ENCODE data around the gene LPP.

LPP gene

DNA sequence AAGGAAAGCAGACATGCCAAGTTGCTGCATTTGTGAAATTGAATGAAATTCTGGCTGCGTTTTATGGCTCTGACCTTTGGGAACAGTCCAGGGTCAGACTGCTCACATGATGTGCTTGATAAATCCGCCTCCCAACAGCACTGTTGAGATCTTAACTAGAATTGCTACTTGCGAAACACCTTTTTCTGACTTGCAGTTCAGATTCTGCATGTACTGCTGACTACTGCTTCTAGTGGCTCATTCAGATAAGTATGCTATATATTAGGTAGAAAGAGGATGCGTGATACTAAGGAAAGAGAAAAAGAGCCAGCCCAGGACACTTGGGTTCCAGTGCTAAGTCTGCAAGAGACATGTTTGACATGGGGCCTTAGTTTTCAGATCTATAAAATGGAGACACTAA is 129.4 kb downstream of the LPP start:
- no peak overlapping the region for H3K9ac ChIP-seq (ENCODE audit: low read length)
- H3K36me3 ChIP-seq (ENCODE audit: control insufficient read depth, low read depth, low read length): no peaks in the 10 kb centered on the region
- H3K9me3 ChIP-seq (ENCODE audit: control insufficient read depth, low read depth, low read length): no peaks in the 10 kb centered on the region
- H3K4me3 ChIP-seq (ENCODE audit: low read length): no peak overlapping the region
- H3K27ac ChIP-seq (ENCODE audit: low read length): no peak overlapping the region
- H3K4me1 ChIP-seq (ENCODE audit: control insufficient read depth, low read depth, low read length): no peaks in the 10 kb centered on the region
- no peaks in the 10 kb centered on the region for H3K27me3 ChIP-seq (ENCODE audit: control insufficient read depth, insufficient read depth, low read length)

DNA sequence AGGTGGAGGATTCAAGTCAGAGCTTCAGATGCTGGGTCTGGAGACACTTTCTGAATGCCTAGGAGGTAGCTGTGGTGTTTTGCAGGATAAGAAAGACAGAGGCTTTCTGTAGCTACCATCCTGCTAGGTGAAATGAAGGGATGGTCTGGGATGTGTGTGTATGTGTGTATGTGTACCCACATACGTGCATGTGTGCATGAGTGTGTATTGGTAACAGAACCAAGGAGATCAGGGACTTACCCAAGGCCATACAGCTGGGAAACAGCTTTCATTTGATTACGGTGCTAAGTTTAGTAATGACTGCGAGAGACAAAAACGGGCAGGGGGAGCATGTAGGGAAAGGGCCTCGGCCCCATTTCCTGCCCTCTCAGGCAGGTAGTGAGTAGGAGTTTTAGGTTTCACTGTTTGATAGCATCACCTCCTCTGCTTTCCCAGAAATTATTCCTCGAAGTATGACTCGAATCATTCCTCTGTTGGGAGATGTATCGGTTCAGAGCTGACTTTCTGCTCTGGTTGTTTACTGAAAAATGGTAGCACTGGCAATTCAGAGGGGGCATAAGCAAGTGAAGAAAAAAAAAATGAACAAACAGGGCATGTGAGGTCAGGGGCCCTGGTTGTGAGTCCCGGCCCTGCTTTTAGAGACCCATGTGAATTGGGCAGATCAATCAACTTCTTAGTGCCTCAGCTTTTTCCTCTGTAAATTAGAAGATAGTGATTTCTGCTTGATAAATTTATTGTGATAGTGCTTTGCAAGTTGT is 130.7 kb downstream of the LPP start:
- Histone ChIP-seq H3K27ac (ENCODE audit: low read length) (no peak overlapping the region), H3K9ac (ENCODE audit: low read length) (no peak overlapping the region)

DNA sequence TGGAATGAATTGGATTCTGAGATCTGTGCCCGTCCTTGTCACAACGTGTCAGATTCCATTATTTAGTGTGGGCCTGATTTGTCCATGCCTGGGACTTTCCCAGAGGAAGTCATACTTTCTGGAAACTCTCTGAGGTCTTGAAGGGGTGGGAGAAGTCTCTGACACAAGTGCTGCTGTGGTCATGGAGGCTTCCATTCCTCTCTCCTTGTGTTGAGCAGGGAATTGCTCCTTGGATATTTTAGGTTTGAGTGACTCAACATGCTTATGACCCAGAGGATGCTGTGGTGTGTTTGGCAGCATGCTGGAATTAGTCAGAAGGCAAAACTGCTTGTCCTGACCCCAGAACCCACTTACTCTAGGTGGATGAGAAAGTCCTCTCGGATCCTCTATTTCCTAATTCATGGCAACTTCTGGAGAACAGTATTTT is 132.1 kb downstream of the LPP start:
- H3K9me3 ChIP-seq (ENCODE audit: control insufficient read depth, low read depth, low read length): no peaks in the 10 kb centered on the region
- H3K27me3 ChIP-seq (ENCODE audit: control insufficient read depth, insufficient read depth, low read length): no peaks in the 10 kb centered on the region
- H3K36me3 ChIP-seq (ENCODE audit: control insufficient read depth, low read depth, low read length): no peaks in the 10 kb centered on the region
- H3K4me3 ChIP-seq (ENCODE audit: low read length): no peak overlapping the region
- no peak overlapping the region for H3K27ac ChIP-seq (ENCODE audit: low read length)
- H3K9ac ChIP-seq (ENCODE audit: low read length): no peak overlapping the region
- H3K4me1 ChIP-seq (ENCODE audit: control insufficient read depth, low read depth, low read length): no peaks in the 10 kb centered on the region

More for the DNA sequence above, 130.7 kb downstream of the LPP start:
- Histone ChIP-seq H3K9me3 (ENCODE audit: control insufficient read depth, low read depth, low read length) (no peaks in the 10 kb centered on the region), H3K36me3 (ENCODE audit: control insufficient read depth, low read depth, low read length) (no peaks in the 10 kb centered on the region), H3K4me3 (ENCODE audit: low read length) (no peak overlapping the region), H3K27me3 (ENCODE audit: control insufficient read depth, insufficient read depth, low read length) (no peaks in the 10 kb centered on the region), H3K4me1 (ENCODE audit: control insufficient read depth, low read depth, low read length) (no peaks in the 10 kb centered on the region)

DNA sequence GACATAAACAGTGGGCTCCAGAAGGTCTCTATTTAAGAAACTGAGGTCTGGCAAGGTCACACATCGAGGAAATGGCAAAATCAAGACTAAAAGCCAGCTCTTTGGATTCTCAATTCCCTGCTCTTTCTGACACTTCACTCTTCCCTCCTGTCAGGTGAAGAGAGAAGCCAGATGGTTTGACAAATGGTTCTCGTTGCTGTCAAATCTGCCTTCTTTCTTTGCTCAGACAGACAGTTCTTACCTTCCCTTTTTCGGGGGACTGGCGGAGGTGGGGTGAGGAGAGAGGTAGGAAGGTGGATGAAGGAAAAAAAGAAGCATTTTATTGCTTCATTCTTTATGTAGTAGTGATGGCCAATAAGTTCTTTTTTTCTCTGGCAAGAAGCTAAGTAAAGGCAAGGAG is 133.4 kb downstream of the LPP start:
- Histone ChIP-seq H3K36me3 (ENCODE audit: control insufficient read depth, low read depth, low read length) (no peaks in the 10 kb centered on the region), H3K9me3 (ENCODE audit: control insufficient read depth, low read depth, low read length) (no peaks in the 10 kb centered on the region), H3K4me1 (ENCODE audit: control insufficient read depth, low read depth, low read length) (no peaks in the 10 kb centered on the region), H3K9ac (ENCODE audit: low read length) (no peak overlapping the region), H3K27ac (ENCODE audit: low read length) (no peak overlapping the region), H3K4me3 (ENCODE audit: low read length) (no peak overlapping the region), H3K27me3 (ENCODE audit: control insufficient read depth, insufficient read depth, low read length) (no peaks in the 10 kb centered on the region)

DNA sequence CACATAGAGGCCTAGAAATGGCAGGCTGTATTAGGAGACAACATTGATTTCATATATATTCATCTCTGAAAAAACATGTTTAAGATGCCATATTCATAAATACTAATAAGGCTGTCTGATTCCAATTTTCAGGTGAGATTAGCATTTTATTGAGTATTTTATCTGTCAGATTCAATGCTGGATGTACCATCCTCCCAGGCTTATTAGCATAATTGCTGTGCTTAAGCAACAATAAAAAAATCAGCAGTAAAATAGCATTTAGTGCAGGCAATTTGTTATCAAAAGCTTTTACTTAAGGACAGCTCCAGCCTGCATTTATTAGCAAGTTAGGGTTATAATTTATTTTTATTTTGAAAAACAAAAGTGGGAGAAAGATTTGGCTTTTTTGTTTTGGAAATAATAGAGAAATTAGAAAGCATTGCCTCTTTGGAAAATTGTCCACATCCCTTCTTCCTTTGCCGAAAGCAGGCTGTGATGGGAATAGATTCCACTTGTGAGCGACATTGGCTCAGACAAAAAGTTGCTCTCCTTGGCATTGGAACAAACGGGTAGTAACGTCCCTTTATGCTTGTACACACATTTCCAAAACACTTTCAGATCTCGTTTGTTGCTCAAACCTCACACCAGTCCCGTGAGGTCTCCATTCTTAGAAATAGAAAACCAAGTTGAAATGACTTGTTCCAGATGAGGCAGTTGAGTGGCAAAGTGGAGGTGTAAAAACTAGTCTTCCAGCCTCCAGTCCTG is 134.0 kb downstream of the LPP start:
- H3K27me3 ChIP-seq (ENCODE audit: control insufficient read depth, insufficient read depth, low read length): no peaks in the 10 kb centered on the region
- H3K36me3 ChIP-seq (ENCODE audit: control insufficient read depth, low read depth, low read length): no peaks in the 10 kb centered on the region
- H3K4me1 ChIP-seq (ENCODE audit: control insufficient read depth, low read depth, low read length): no peaks in the 10 kb centered on the region
- no peak overlapping the region for H3K27ac ChIP-seq (ENCODE audit: low read length)
- H3K9me3 ChIP-seq (ENCODE audit: control insufficient read depth, low read depth, low read length): no peaks in the 10 kb centered on the region
- no peak overlapping the region for H3K9ac ChIP-seq (ENCODE audit: low read length)
- no peak overlapping the region for H3K4me3 ChIP-seq (ENCODE audit: low read length)

DNA sequence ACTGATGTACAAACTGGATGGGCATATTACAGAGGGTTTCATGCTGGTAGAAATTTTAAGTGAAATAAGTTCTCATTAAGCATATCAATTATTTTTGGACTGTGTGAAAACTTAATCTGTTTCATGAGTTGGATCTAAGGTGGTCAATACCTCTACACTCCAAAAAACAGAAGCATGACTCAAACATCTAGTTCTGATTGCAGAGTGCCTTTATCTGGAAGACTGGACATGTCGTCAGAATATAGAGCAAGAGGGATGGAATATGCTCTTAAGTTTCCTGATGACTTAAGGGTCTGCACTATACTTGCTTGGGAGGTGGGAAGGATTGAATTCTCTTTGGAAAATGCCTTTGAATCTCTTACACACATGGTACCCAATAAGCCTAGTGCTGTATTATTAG is 138.3 kb downstream of the LPP start:
- H3K9me3 ChIP-seq (ENCODE audit: control insufficient read depth, low read depth, low read length): no peaks in the 10 kb centered on the region
- no peak overlapping the region for H3K27ac ChIP-seq (ENCODE audit: low read length)
- H3K4me1 ChIP-seq (ENCODE audit: control insufficient read depth, low read depth, low read length): no peaks in the 10 kb centered on the region
- H3K4me3 ChIP-seq (ENCODE audit: low read length): no peak overlapping the region
- H3K36me3 ChIP-seq (ENCODE audit: control insufficient read depth, low read depth, low read length): no peaks in the 10 kb centered on the region
- H3K27me3 ChIP-seq (ENCODE audit: control insufficient read depth, insufficient read depth, low read length): no peaks in the 10 kb centered on the region
- no peak overlapping the region for H3K9ac ChIP-seq (ENCODE audit: low read length)

DNA sequence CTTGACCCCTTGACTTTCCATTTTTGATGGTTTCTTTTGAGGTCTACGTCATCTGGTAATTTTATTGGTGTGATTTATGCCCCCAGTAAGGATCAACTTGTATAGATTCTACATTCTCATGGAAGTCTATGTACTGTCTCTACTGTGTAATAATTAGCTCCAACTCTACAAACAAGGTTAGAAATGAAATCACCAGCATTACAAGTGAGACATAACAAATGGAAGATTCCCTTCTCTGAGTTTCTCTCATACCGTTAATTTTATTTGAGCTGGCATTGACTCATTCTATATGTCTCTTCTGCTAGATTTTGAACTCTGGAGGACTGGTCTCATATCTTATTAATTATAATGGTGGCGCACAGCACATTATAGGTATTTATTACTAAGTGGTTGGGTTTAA is 138.9 kb downstream of the LPP start:
- Histone ChIP-seq H3K9ac (ENCODE audit: low read length) (no peak overlapping the region), H3K4me3 (ENCODE audit: low read length) (no peak overlapping the region), H3K36me3 (ENCODE audit: control insufficient read depth, low read depth, low read length) (no peaks in the 10 kb centered on the region), H3K4me1 (ENCODE audit: control insufficient read depth, low read depth, low read length) (no peaks in the 10 kb centered on the region), H3K9me3 (ENCODE audit: control insufficient read depth, low read depth, low read length) (no peaks in the 10 kb centered on the region), H3K27ac (ENCODE audit: low read length) (no peak overlapping the region), H3K27me3 (ENCODE audit: control insufficient read depth, insufficient read depth, low read length) (no peaks in the 10 kb centered on the region)

DNA sequence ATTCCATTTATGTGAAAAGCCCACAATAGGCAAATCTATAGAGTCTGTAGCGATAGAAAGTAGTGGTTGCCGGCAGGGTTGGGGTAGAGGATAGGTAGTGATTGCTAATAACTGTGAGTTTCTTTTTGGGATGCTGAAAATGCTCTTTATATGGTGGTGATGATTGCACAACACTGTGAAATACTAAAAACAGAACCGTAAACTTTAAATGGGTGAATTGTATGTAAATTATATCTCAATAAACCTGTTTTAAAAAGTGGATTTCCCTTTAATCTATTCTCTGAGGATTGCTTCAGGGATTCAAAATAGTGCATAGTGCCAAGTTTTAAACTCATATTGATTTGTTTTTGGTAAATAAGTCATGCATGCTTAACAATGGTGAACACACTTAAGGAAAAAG is 140.2 kb downstream of the LPP start:
- no peaks in the 10 kb centered on the region for H3K27me3 ChIP-seq (ENCODE audit: control insufficient read depth, insufficient read depth, low read length)
- peaks cover 9% of the 10 kb centered on the region for H3K4me1 ChIP-seq (ENCODE audit: control insufficient read depth, low read depth, low read length)
- no peaks in the 10 kb centered on the region for H3K9me3 ChIP-seq (ENCODE audit: control insufficient read depth, low read depth, low read length)
- no peak overlapping the region for H3K27ac ChIP-seq (ENCODE audit: low read length)
- no peaks in the 10 kb centered on the region for H3K36me3 ChIP-seq (ENCODE audit: control insufficient read depth, low read depth, low read length)
- no peak overlapping the region for H3K4me3 ChIP-seq (ENCODE audit: low read length)
- H3K9ac ChIP-seq (ENCODE audit: low read length): no peak overlapping the region

DNA sequence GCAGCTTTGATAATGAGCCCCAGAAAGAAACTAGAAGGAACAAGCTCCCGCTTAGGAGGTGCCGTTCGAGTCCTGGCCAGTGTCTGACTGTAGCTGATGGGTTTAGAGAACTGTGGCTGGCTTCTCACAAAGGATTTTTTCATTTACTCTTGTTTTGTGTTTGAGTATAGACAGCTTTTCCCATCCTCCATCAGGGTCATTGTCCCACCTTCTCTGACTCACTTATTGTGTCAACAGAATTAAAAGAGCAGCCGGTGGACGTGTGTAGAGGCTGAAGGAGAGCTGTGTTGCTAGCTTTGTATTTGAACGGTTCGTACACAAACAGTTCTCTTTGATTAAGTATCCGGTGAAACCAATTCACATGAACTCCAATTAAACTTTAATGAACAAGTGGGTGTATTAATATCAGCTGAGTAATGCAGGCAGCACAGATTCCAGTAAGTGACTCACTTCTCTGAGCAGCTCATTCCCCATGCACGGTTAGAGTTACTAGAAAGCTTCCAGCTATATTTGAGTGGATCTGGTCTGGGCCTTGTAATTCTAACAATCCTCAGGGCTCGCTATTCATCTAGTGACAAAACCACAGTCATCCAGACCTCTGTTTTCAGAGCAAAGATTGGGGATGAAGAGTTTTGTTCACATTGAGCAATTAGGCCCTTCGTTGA is 141.0 kb downstream of the LPP start:
- H3K9ac ChIP-seq (ENCODE audit: low read length): no peak overlapping the region
- H3K27ac ChIP-seq (ENCODE audit: low read length): no peak overlapping the region
- no peaks in the 10 kb centered on the region for H3K27me3 ChIP-seq (ENCODE audit: control insufficient read depth, insufficient read depth, low read length)
- H3K4me1 ChIP-seq (ENCODE audit: control insufficient read depth, low read depth, low read length): peaks cover 17% of the 10 kb centered on the region
- H3K4me3 ChIP-seq (ENCODE audit: low read length): no peak overlapping the region
- H3K36me3 ChIP-seq (ENCODE audit: control insufficient read depth, low read depth, low read length): no peaks in the 10 kb centered on the region
- H3K9me3 ChIP-seq (ENCODE audit: control insufficient read depth, low read depth, low read length): no peaks in the 10 kb centered on the region

DNA sequence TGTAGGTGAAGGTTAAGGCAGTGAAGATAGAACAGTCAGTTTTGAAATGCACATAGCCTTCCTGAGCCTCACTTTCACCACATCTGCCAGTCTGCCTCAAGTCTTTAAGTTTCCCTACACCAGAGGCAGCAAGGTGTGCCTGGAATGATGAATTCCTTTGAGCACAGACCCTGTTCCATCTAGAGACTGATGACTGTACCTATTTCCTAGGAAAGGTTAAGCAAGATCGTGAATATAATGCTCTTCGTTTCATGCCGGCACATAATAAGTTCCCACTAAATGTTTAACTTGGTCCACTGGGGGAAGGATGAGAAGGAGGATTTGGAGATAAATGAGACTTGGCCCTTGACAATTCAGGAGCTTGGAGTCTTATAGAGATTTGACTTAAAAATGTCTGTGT is 141.9 kb downstream of the LPP start:
- Histone ChIP-seq H3K9me3 (ENCODE audit: control insufficient read depth, low read depth, low read length) (no peaks in the 10 kb centered on the region), H3K27ac (ENCODE audit: low read length) (no peak overlapping the region), H3K4me3 (ENCODE audit: low read length) (no peak overlapping the region), H3K36me3 (ENCODE audit: control insufficient read depth, low read depth, low read length) (no peaks in the 10 kb centered on the region), H3K4me1 (ENCODE audit: control insufficient read depth, low read depth, low read length) (peaks cover 25% of the 10 kb centered on the region), H3K9ac (ENCODE audit: low read length) (no peak overlapping the region), H3K27me3 (ENCODE audit: control insufficient read depth, insufficient read depth, low read length) (no peaks in the 10 kb centered on the region)

DNA sequence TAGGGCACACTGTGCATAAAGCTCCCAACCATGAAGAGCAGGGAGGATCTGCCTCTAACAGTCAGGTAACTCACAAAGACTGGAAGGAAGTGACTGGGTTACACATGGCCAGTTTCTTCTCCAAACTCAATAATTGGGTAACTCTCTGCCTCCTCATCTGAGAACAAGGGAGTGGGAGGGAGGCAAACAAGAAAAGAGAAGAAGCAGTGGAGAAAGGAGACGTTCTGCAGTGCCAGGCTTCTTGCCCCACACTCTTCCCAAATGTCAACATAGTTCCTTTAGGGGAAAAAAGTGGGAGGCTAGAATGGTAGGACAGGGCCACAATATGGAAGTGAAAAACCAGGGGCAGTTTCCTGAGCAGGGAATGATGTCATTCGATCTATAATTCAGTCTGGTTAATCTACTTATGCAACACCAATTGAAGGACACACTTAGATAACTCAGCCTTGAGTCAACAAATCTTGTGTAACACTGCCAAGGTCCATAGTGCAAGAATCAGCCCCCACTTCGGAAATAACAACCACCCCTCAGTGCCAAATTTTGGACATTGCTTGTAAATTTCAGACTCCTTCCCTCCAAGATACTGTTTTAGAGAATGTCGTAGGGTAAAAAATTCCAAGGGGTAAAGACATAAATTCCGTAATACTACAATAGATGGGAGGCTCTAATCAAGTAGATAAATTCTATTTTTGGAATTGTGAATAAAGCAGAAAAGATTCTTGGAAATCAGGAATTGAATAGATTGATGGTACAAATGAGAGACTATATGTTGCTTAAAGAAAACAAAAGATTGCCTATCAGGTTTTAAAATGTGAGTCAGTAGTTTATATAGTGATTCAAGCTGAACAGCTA is 143.0 kb downstream of the LPP start:
- Histone ChIP-seq H3K9ac (ENCODE audit: low read length) (no peak overlapping the region), H3K4me3 (ENCODE audit: low read length) (no peak overlapping the region), H3K9me3 (ENCODE audit: control insufficient read depth, low read depth, low read length) (no peaks in the 10 kb centered on the region), H3K36me3 (ENCODE audit: control insufficient read depth, low read depth, low read length) (no peaks in the 10 kb centered on the region), H3K27ac (ENCODE audit: low read length) (no peak overlapping the region), H3K4me1 (ENCODE audit: control insufficient read depth, low read depth, low read length) (peaks cover 35% of the 10 kb centered on the region), H3K27me3 (ENCODE audit: control insufficient read depth, insufficient read depth, low read length) (no peaks in the 10 kb centered on the region)

Measured in iPS-18a (cell line).